ENCODE data around the gene CBLIF.
"Not testable (repeated sequence)": the region's sequence is repeated elsewhere in the genome, so short reads cannot be mapped to it uniquely, and the experiment has no call there.

CBLIF gene

DNA sequence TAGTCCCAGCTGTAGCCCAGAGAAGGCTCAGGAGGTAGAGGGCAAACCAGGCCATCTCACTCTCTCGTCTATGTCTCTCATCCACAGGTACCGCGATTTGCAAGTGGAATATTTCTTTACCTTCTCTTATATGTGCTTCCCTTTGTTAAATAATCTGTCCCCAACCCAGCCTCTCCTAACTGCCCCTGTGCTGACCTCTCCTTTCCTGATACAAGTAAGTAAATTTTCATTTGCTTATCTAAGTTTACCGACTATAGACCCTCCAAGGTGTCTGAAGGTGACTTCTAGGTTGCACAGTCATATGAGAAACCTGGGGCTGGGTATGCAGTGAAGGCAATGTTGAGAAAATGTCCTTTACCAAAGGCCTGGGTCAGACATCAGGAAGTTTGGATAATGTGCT lies at the start of gene CBLIF:
Gene CBLIF, minus strand, starts transcription at position 101 of the 400 bp plus-strand sequence. Its CDS starts 46 bp downstream, at position 55.
- in situ Hi-C loops (cut with MboI; ENCODE audit: low sequenced_read_pairs): no loop called here

DNA sequence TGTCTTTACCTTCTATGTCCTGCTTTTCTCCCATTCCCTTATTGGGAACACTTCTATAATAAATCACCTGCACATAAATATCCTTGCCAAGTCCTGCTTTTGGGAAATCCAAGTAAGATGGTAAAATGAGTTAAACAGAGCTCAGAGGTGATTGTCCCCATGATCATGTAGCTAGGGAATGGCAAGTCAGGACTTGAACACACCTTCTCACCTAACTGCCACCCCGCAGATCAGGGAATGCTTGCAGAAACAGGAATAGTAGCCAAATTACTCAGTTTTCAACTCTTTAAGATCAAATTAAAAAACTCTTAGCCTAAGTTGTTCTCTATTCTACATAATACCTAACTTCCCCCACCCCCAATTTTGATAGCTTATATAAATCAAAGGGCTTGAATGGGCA lies 49.3 kb upstream of the CBLIF start:
- in situ Hi-C loops (cut with MboI; ENCODE audit: low sequenced_read_pairs): no loop called here

DNA sequence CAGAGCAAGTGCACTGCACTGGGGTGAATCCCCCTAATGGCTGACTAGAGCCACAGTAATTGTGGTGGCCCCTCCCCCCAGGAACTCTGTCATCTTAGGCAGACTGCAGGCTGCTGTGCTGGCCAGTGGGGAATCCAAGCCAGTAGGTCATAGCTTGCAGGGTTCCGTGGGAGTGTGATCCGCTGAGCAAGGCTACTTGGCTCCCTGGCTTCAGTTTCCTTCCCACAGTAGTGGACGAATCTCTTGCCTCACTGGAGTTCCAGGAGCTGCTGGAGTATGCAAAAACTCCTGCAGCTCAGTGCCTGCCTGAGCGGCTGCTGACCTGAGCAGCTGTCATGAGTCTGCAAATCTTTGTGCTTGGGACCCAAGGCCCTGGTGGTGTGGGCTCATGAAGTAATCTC lies 46.5 kb upstream of the CBLIF start:
- in situ Hi-C loops (cut with MboI; ENCODE audit: low sequenced_read_pairs): no loop called here

DNA sequence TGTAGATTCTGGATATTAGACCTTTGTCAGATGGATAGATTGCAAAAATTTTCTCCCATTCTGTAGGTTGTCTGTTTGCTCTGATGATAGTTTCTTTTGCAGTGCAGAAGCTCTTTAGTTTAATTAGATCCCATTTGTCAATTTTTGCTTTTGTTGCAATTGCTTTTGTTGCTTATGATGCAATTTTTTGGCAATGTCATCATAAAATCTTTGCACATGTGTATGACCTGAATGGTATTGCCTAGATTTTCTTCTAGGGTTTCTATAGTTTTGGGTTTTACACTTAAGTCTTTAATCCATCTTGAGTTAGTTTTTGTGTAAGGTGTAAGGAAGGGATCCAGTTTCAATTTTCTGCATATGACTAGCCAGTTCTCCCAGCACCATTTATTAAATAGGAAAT lies 41.9 kb upstream of the CBLIF start:
- in situ Hi-C loops (cut with MboI; ENCODE audit: low sequenced_read_pairs): not testable (repeated sequence)

DNA sequence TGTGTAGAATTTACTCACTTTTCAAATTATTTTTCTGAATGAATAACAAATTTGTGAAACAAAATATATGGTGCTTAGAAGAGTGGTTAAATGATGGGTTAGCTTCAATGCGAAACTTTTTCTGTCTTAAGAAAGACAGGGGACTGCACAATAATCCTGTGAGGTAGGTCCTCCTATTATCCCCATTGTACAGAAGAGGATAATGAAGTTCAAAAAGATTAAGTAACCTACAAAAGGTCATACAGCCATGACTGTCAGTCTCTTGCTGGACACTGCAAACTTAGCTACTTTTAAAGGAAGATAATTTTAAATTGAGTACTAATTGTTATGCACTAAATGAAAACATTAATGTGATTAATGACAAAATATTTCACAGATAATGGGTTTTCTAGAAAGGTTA lies 38.3 kb upstream of the CBLIF start:
- in situ Hi-C loops (cut with MboI; ENCODE audit: low sequenced_read_pairs): no loop called here

- in situ Hi-C loops (cut with MboI; ENCODE audit: low sequenced_read_pairs): no loop called here
Measured at GRCh38 chr11:59879567-59879966, 34.3 kb upstream of the CBLIF start.

DNA sequence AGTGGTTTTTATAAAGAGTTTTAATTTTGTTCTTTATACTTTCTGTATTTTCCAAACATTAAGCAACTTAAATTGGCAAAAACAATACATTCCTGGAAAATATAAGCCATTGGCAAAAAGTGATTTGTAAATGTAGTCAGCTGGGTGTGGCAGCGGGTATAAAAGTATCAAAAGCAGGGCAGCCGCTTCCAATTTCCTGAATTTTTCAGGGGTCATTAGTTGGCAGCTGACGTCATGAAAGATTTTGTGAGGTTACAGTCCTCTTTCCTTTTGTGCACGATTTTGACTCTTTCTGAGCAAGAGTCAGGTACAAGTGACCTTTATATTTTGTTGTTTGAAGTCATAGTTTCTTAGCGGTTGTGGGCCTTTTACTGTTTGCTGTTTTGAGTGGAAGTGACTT lies 33.3 kb upstream of the CBLIF start, which contains the start of gene OOSP3:
Gene OOSP3, plus strand, starts transcription at position 208 of the 400 bp plus-strand sequence. Its CDS starts 27 bp downstream, at position 235.
- in situ Hi-C loops (cut with MboI; ENCODE audit: low sequenced_read_pairs): no loop called here

DNA sequence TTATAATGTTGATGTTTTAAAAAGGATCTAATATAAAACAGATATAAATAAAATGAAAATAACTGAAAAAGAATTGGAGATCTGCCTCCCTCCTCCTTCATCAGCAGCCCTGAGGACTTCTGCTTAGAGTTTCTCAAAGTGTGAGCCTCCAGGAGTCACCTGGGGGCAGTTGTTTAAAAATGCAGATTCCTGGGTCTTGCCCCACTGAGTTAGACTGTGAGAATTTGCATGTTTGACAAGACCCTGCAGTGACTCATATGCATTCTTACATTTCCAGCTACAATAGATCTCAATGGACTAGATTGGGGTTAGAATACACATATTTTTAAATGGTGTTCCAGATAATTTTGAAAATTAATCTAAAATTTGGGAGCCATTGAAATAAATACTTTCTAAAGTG lies 32.5 kb upstream of the CBLIF start:
- in situ Hi-C loops (cut with MboI; ENCODE audit: low sequenced_read_pairs): no loop called here

- in situ Hi-C loops (cut with MboI; ENCODE audit: low sequenced_read_pairs): no loop called here
Measured at GRCh38 chr11:59877325-59877724, 32.0 kb upstream of the CBLIF start.

DNA sequence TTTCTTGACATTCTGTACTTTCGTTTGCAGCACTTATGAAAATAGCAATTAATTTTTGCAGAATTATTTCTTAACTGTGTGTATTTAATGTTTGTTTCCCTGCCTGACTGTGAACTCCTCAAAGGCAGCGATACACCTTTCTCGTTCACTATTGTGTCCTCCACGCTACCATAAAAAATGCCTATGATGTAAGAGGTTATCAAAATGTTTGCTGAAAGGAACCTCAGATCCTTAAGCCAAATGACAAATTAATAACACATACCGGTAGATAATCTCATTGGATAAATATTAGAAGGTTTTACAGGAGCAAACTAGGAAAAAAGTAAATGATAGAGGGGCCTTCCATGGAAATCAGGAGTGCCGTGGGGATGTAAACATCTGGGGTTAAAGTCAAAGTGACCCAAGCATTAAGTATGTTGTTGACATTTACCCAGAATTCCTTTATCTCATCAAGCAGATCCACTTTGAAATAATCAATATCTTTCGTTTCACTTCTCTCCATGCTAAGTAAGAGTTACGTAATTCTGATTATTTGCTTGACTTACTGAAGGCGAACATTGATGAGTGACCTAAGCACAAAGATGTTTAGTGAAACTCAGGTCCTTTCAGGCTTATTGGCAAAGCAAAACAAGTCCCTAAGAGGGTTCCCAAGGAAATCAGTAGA lies 30.7 kb upstream of the CBLIF start:
- in situ Hi-C loops (cut with MboI; ENCODE audit: low sequenced_read_pairs): no loop called here

GRCh38 chr11:59872076-59872475 lies 26.8 kb upstream of the CBLIF start:
- in situ Hi-C loops (cut with MboI; ENCODE audit: low sequenced_read_pairs): no loop called here

DNA sequence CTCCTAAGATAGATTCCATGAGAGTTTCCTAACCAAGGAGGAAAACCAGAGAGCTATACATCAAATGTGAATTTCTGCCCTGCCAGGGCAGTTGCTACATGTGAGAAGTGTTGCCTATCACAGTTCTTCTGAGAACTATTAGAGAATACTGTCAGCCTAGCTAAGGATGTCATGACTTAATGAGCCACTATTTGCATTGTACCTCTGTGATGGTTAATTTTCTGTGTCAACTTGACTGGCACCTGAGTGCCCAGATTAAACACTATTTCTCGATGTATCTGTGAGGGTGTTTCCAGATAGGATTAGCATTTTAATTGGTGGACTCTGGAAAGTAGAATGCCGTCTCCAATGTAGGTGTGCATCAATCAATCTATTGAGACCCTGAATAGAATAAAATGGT lies 22.6 kb upstream of the CBLIF start:
- in situ Hi-C loops (cut with MboI; ENCODE audit: low sequenced_read_pairs): no loop called here

DNA sequence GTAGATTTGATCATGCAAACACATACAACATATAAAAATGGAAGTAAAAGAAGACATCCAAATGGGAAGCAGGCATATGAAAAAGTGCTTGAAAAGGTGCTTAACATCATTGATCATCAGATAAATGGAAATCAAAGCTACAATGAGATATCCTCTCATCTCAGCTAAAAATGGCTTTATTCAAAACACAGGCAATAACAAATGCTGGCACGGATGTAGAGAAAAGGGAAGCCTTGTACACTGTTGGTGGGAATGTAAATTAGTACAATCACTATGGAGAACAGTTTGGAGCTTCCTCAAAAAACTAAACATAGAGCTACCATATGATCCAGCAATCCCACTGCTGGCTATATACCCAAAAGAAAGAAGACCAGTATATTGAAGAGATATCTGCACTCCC lies 21.5 kb upstream of the CBLIF start:
- in situ Hi-C loops (cut with MboI; ENCODE audit: low sequenced_read_pairs): no loop called here

DNA sequence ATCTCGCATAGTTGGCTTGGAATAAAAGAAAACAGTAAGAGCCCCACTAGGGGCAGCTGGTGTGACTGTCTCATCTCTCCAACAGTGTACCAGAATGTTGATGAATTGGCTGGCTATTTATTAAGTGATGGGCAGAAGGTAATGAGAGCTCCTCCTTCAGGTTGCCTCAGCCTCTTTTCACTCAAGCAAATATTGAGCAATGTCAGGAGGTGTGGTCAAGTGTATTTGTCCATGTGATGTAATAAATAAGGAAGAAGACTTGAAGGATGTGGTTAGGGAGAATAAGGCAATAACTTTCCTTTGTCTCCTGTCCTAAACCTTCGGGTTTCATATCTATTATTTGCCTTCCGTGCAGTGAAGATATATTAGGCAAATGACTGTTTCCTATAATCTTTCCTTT lies 21.1 kb upstream of the CBLIF start, which contains the start of gene TCN1:
Gene TCN1, minus strand, starts transcription at position 91 of the 400 bp plus-strand sequence. Its CDS starts 17 bp downstream, at position 74.
- in situ Hi-C loops (cut with MboI; ENCODE audit: low sequenced_read_pairs): no loop called here

- in situ Hi-C loops (cut with MboI; ENCODE audit: low sequenced_read_pairs): no loop called here
Measured at GRCh38 chr11:59865031-59865430, 19.7 kb upstream of the CBLIF start.

- in situ Hi-C loops (cut with MboI; ENCODE audit: low sequenced_read_pairs): no loop called here
Measured at GRCh38 chr11:59862252-59862651, 17.0 kb upstream of the CBLIF start.

- in situ Hi-C loops (cut with MboI; ENCODE audit: low sequenced_read_pairs): no loop called here
Measured at GRCh38 chr11:59859673-59860072, 14.4 kb upstream of the CBLIF start.

GRCh38 chr11:59857439-59858434 lies 12.4 kb upstream of the CBLIF start:
- in situ Hi-C loops (cut with MboI; ENCODE audit: low sequenced_read_pairs): no loop called here

DNA sequence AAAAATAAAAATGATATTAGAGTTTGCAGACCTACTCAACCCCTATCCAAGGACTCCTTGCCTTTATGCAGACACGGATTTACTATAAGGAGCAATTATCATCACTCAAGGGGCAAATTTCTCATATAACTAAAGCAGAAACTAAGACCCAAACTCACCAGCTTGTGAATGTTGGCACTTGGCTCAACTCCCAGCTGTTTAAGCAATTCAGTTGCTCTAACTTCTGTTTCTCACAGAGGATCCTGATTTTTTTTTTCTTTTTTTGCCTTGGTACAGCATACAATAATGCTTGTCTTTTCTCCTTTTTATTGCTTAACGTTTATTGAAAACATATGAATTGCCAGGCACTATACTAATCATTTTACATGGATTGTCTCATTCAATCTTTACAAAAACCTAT lies 9.6 kb upstream of the CBLIF start:
- in situ Hi-C loops (cut with MboI; ENCODE audit: low sequenced_read_pairs): no loop called here

- in situ Hi-C loops (cut with MboI; ENCODE audit: low sequenced_read_pairs): not testable (repeated sequence)
Measured at GRCh38 chr11:59851416-59851815, 6.1 kb upstream of the CBLIF start.

GRCh38 chr11:59849551-59849950 lies 4.3 kb upstream of the CBLIF start:
- in situ Hi-C loops (cut with MboI; ENCODE audit: low sequenced_read_pairs): not testable (repeated sequence)

GRCh38 chr11:59849129-59849528 lies 3.8 kb upstream of the CBLIF start:
- in situ Hi-C loops (cut with MboI; ENCODE audit: low sequenced_read_pairs): no loop called here
